Thyroid gland (tissue), 4 donors: ENCODE data around the gene CXCL6.

ENCODE experiments used
- CTCF ChIP-seq, 6 experiments: fragments of 200-600 bp in 3 of 6; fragments of 450-650 bp in 3 of 6; sonication (generic) in 3 of 6; IDR thresholded peaks; one replicate each; pipeline ENCODE4 v1.5.1; 2016 to 2019; ENCODE audit warnings: antibody characterized with exemption in 6 of 6, mild to moderate bottlenecking in 2 of 6, inconsistent platforms in 1 of 6, moderate library complexity in 1 of 6
- POLR2A ChIP-seq, 2 donors: fragments of 450-650 bp; IDR thresholded peaks; one replicate each; pipeline ENCODE4 v1.6.1; 2017; ENCODE audit warnings: antibody characterized with exemption in 2 of 2, mild to moderate bottlenecking in 2 of 2, moderate library complexity in 1 of 2

GRCh38 chr4:73822389-73822788, 14.1 kb upstream of the CXCL6 start:
- TF ChIP-seq POLR2A (IDR thresholded peaks at IDR 0.05) (no peak), CTCF (IDR thresholded peaks at IDR 0.05) (no peak)
